Gastrocnemius medialis (tissue), 4 donors: Measurements from ENCODE around the gene OR8I2.
"Not testable (repeated sequence)": the region's sequence is repeated elsewhere in the genome, so short reads cannot be mapped to it uniquely, and the experiment has no call there.

Experiments
- POLR2A ChIP-seq, 2 donors: fragments of 450-650 bp; IDR thresholded peaks; one replicate each; pipeline ENCODE4 v1.6.1; 2017; ENCODE audit warnings: antibody characterized with exemption in 2 of 2, mild to moderate bottlenecking in 2 of 2, moderate library complexity in 2 of 2
- TF ChIP-seq, protein P1 (sequence below), 5 experiments: fragments of 450-650 bp in 3 of 5; fragments of 200-600 bp in 2 of 5; sonication (generic) in 2 of 5; IDR thresholded peaks in 4 of 5; conservative IDR thresholded peaks in 1 of 5; 1 replicate in 4 of 5; 2 replicates in 1 of 5; pipeline ENCODE4 v1.5.1; 2016 to 2019; ENCODE audit warnings: antibody characterized with exemption in 5 of 5, mild to moderate bottlenecking in 3 of 5, moderate library complexity in 3 of 5

DNA sequence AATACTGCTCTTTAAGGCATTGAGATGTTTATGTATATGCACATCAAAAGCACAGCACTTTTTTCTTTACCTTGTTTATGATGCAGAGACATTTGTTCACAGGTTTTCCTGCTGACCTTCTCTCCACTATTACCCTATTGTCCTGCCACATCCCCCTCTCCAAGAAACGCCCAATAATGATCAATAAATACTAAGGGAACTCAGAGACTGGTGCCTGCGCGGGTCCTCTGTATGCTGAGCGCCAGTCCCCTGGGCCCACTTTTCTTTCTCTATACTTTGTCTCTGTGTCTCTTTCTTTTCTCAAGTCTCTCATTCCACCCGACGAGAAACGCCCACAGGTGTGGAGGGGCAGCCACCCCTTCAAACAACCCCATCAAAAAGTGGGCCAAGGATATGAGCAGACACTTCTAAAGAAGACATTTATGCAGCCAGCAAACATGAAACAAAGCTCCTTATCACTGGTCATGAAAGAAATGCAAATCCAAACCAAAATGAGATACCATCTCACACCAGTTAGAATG, 34.8 kb upstream of the OR8I2 start:
- TF ChIP-seq, protein P1, sequence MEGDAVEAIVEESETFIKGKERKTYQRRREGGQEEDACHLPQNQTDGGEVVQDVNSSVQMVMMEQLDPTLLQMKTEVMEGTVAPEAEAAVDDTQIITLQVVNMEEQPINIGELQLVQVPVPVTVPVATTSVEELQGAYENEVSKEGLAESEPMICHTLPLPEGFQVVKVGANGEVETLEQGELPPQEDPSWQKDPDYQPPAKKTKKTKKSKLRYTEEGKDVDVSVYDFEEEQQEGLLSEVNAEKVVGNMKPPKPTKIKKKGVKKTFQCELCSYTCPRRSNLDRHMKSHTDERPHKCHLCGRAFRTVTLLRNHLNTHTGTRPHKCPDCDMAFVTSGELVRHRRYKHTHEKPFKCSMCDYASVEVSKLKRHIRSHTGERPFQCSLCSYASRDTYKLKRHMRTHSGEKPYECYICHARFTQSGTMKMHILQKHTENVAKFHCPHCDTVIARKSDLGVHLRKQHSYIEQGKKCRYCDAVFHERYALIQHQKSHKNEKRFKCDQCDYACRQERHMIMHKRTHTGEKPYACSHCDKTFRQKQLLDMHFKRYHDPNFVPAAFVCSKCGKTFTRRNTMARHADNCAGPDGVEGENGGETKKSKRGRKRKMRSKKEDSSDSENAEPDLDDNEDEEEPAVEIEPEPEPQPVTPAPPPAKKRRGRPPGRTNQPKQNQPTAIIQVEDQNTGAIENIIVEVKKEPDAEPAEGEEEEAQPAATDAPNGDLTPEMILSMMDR (IDR thresholded peaks at IDR 0.05 in 4 of 5, conservative IDR thresholded peaks at IDR 0.05 in 1 of 5) = not testable (repeated sequence)
- not testable (repeated sequence) for TF ChIP-seq POLR2A (IDR thresholded peaks at IDR 0.05)
